HCT116 (cell line): ENCODE measurements around the gene SIAE.

Source experiments
- ATF3 ChIP-seq: IDR thresholded peaks from 2 replicates; pipeline ENCODE4 v1.6.1; 2012
- EZH2 ChIP-seq: fragments of 200-600 bp; sonication (generic); IDR thresholded peaks from 2 replicates; pipeline ENCODE4 v1.6.1; 2017; ENCODE audit warnings: antibody characterized with exemption, mixed run types
- MAX ChIP-seq: IDR thresholded peaks from 2 replicates; pipeline ENCODE4 v1.6.1; 2012
- RAD21 ChIP-seq: IDR thresholded peaks from 2 replicates; pipeline ENCODE4 v1.6.1; 2012; ENCODE audit warnings: low read depth, mild to moderate bottlenecking
- ZBTB33 ChIP-seq: IDR thresholded peaks from 2 replicates; pipeline ENCODE4 v1.6.1; 2011; ENCODE audit warnings: mild to moderate bottlenecking, low read length, moderate library complexity; ENCODE audit not compliant: insufficient replicate concordance; ENCODE audit errors: extremely low read depth
- ZNF274 ChIP-seq: fragments of 200-500 bp; sonication (Bioruptor generic); IDR thresholded peaks from 2 replicates; pipeline ENCODE4 v1.6.1; 2014; ENCODE audit warnings: mild to moderate bottlenecking, low read depth, low read length, inconsistent platforms
- TF ChIP-seq, protein P1 (sequence below), 3 experiments: fragments of 200-600 bp in 1 of 3; sonication (generic) in 1 of 3; IDR thresholded peaks in 2 of 3; conservative IDR thresholded peaks in 1 of 3; 2 replicates each; pipeline ENCODE4 v1.5.1; 2012 to 2017; ENCODE audit warnings: low read depth in 2 of 3, low read length in 2 of 3, antibody characterized with exemption in 1 of 3, borderline replicate concordance in 1 of 3, control low read depth in 1 of 3, mild to moderate bottlenecking in 1 of 3, mixed read lengths in 1 of 3, mixed run types in 1 of 3, moderate library complexity in 1 of 3; ENCODE audit not compliant: insufficient read depth in 1 of 3
- TF ChIP-seq, protein P2 (sequence below): IDR thresholded peaks from 2 replicates; pipeline ENCODE4 v1.6.1; 2012; ENCODE audit warnings: low read depth

DNA sequence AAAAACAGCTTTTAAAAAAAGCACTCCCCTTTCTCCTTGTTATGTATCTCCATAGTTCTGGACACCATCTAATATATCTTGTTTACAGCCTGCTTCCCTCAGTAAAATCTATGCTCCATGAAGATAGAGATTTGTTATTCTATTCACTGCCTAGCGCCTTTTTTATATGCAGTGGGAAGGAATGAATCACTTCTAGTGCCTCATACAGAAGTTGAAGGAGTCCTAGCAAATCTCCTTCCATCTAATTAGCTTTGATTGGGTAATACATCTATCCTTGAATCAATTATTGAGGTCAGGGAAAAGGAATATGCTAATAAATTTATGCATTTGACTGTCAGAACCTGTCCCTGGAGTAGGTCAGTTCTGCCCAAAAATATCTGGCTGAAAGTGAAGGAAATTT, 26.0 kb upstream of the SIAE start:
- TF ChIP-seq, protein P1, sequence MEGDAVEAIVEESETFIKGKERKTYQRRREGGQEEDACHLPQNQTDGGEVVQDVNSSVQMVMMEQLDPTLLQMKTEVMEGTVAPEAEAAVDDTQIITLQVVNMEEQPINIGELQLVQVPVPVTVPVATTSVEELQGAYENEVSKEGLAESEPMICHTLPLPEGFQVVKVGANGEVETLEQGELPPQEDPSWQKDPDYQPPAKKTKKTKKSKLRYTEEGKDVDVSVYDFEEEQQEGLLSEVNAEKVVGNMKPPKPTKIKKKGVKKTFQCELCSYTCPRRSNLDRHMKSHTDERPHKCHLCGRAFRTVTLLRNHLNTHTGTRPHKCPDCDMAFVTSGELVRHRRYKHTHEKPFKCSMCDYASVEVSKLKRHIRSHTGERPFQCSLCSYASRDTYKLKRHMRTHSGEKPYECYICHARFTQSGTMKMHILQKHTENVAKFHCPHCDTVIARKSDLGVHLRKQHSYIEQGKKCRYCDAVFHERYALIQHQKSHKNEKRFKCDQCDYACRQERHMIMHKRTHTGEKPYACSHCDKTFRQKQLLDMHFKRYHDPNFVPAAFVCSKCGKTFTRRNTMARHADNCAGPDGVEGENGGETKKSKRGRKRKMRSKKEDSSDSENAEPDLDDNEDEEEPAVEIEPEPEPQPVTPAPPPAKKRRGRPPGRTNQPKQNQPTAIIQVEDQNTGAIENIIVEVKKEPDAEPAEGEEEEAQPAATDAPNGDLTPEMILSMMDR (IDR thresholded peaks at IDR 0.05 in 2 of 3, conservative IDR thresholded peaks at IDR 0.05 in 1 of 3; ENCODE audit: borderline replicate concordance in 1 of 3, insufficient read depth in 1 of 3, low read depth in 2 of 3, low read length in 2 of 3): no peak
- TF ChIP-seq RAD21 (no peak), ZBTB33 (no peak), ZNF274 (no peak), MAX (no peak), ATF3 (no peak), EZH2 (no peak)
- TF ChIP-seq, protein P2, sequence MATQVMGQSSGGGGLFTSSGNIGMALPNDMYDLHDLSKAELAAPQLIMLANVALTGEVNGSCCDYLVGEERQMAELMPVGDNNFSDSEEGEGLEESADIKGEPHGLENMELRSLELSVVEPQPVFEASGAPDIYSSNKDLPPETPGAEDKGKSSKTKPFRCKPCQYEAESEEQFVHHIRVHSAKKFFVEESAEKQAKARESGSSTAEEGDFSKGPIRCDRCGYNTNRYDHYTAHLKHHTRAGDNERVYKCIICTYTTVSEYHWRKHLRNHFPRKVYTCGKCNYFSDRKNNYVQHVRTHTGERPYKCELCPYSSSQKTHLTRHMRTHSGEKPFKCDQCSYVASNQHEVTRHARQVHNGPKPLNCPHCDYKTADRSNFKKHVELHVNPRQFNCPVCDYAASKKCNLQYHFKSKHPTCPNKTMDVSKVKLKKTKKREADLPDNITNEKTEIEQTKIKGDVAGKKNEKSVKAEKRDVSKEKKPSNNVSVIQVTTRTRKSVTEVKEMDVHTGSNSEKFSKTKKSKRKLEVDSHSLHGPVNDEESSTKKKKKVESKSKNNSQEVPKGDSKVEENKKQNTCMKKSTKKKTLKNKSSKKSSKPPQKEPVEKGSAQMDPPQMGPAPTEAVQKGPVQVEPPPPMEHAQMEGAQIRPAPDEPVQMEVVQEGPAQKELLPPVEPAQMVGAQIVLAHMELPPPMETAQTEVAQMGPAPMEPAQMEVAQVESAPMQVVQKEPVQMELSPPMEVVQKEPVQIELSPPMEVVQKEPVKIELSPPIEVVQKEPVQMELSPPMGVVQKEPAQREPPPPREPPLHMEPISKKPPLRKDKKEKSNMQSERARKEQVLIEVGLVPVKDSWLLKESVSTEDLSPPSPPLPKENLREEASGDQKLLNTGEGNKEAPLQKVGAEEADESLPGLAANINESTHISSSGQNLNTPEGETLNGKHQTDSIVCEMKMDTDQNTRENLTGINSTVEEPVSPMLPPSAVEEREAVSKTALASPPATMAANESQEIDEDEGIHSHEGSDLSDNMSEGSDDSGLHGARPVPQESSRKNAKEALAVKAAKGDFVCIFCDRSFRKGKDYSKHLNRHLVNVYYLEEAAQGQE: no peak
